Common myeloid progenitor, CD34-positive (primary cell): ENCODE data around the gene SERPINB1.
A peak's percentile ranks its signal among the peaks of the same experiment; 100 is the strongest.

Experiments used
- CTCF ChIA-PET: fragments of 350-600 bp; sonication (Branson Sonifier 250); formaldehyde crosslinking; loops from one replicate; lab custom pipeline; 2021; ENCODE audit warnings: antibody characterized with exemption; lab: Charles Lee
- POLR2A ChIA-PET: fragments of 350-600 bp; sonication (Branson Sonifier 250); formaldehyde crosslinking; loops from one replicate; lab custom pipeline; 2021; ENCODE audit warnings: antibody characterized with exemption; lab: Charles Lee
- DNase-seq, 3 donors: peaks; one replicate each; pipeline versions ENCODE4 v3.0.0 to v3.0.0-alpha.2; 2013
- H3K27ac ChIP-seq, 2 experiments: 1 replicate in 1 of 2; 2 replicates in 1 of 2; pipeline ENCODE4 v1.7.0; 2013; ENCODE audit warnings: inconsistent platforms in 2 of 2, low read length in 2 of 2, mild to moderate bottlenecking in 2 of 2, low read depth in 1 of 2, moderate library complexity in 1 of 2; ENCODE audit not compliant: severe bottlenecking in 2 of 2, insufficient read depth in 1 of 2, poor library complexity in 1 of 2
- H3K27me3 ChIP-seq, 5 experiments: replicated peaks in 2 of 5; 1 replicate in 3 of 5; 2 replicates in 2 of 5; pipeline versions ENCODE4 v1.6.1 to v1.7.0; 2013; ENCODE audit warnings: low read length in 4 of 5, mild to moderate bottlenecking in 2 of 5, moderate library complexity in 2 of 5, inconsistent platforms in 1 of 5; ENCODE audit not compliant: insufficient read depth in 5 of 5, control insufficient read depth in 4 of 5
- H3K36me3 ChIP-seq, 4 experiments: 1 replicate in 2 of 4; 2 replicates in 2 of 4; pipeline versions ENCODE4 v1.6.1 to v1.7.0; 2013; ENCODE audit warnings: low read length in 3 of 4, control low read depth in 1 of 4, mild to moderate bottlenecking in 1 of 4; ENCODE audit not compliant: control insufficient read depth in 4 of 4, insufficient read depth in 4 of 4
- H3K4me1 ChIP-seq, 4 experiments: 1 replicate in 3 of 4; 2 replicates in 1 of 4; pipeline versions ENCODE4 v1.6.1 to v1.7.1; 2013; ENCODE audit warnings: low read length in 3 of 4, mild to moderate bottlenecking in 3 of 4, control low read depth in 1 of 4, inconsistent platforms in 1 of 4, moderate library complexity in 1 of 4; ENCODE audit not compliant: control insufficient read depth in 4 of 4, insufficient read depth in 4 of 4; ENCODE audit errors: control extremely low read depth in 1 of 4
- H3K4me3 ChIP-seq, 7 experiments: 1 replicate in 4 of 7; 2 replicates in 3 of 7; pipeline versions ENCODE4 v1.5.1 to v1.7.0; 2013; ENCODE audit warnings: mild to moderate bottlenecking in 7 of 7, low read length in 6 of 7, moderate library complexity in 6 of 7, inconsistent platforms in 2 of 7, low read depth in 2 of 7, control low read depth in 1 of 7; ENCODE audit not compliant: insufficient read depth in 4 of 7, control insufficient read depth in 1 of 7; ENCODE audit errors: extremely low read depth in 1 of 7
- H3K9me3 ChIP-seq, 5 experiments: 1 replicate in 4 of 5; 2 replicates in 1 of 5; pipeline versions ENCODE4 v1.6.1 to v1.7.1; 2013; ENCODE audit warnings: low read length in 4 of 5, mild to moderate bottlenecking in 2 of 5, inconsistent platforms in 1 of 5, low read depth in 1 of 5, moderate library complexity in 1 of 5; ENCODE audit not compliant: control insufficient read depth in 4 of 5, insufficient read depth in 2 of 5; ENCODE audit errors: control extremely low read depth in 1 of 5
- WGBS: methylation state at CpG from one replicate; pipeline ENCODE4 v1.1.5; 2013; ENCODE audit not compliant: insufficient coverage; 5-methylcytosine and 5-hydroxymethylcytosine counted together

The SERPINB1 gene

GRCh38 chr6:2840749-2841061 is 958 bp downstream of the SERPINB1 start:
- 22% methylated on average over 3 of the region's 3 CpGs for WGBS
- ChIA-PET CTCF (interaction anchor here (0.9 to 13.9 kb wide), 25 partner anchors 9 to 1244 kb away, joined by 3 to 208 read pairs (median 4); partner anchors contain the start of gene WRNIP1), POLR2A (interaction anchor here (0.9 to 4.4 kb wide), 9 partner anchors 8 to 150 kb away, joined by 3 to 23 read pairs (median 13); no protein-coding TSS in a partner anchor)
- Histone ChIP-seq H3K27me3 (no peaks in the 10 kb centered on the region), H3K4me1 (peaks cover 45 to 65% (median 58%) of the 10 kb centered on the region in 4 experiments), H3K4me3 (peak overlapping the region; percentile 59 to 97 (median 93)), H3K27ac (peak overlapping the region; percentile 75 to 91), H3K36me3 (peaks cover 10 to 46% (median 35%) of the 10 kb centered on the region in 4 experiments), H3K9me3 (no peaks in the 10 kb centered on the region)
- DNase-seq = no peak

GRCh38 chr6:2839982-2840748 is 1.5 kb downstream of the SERPINB1 start:
- POLR2A ChIA-PET = interaction anchor here (0.9 to 4.4 kb wide), 9 partner anchors 7 to 150 kb away, joined by 3 to 20 read pairs (median 11); no protein-coding TSS in a partner anchor
- CTCF ChIA-PET = interaction anchor here (0.9 to 13.9 kb wide), 23 partner anchors 8 to 1244 kb away, joined by 3 to 208 read pairs (median 4); partner anchors contain the start of gene WRNIP1
- H3K27ac ChIP-seq = peak overlapping the region; percentile 75 to 91

GRCh38 chr6:2839195-2839981 is 2.3 kb downstream of the SERPINB1 start:
- Histone ChIP-seq H3K9me3 (no peaks in the 10 kb centered on the region), H3K4me3 (peak overlapping the region; percentile 37 to 97 (median 93)), H3K4me1 (peaks cover 46 to 71% (median 61%) of the 10 kb centered on the region in 4 experiments), H3K27ac (peak overlapping the region; percentile 28 to 91), H3K27me3 (no peaks in the 10 kb centered on the region), H3K36me3 (peaks cover 18 to 59% (median 44%) of the 10 kb centered on the region in 4 experiments)
- WGBS = 20% methylated on average over 1 of the region's 9 CpGs
- DNase-seq = peak in 2 of 3 donors; percentile 60 to 75
- ChIA-PET POLR2A (interaction anchor here (1.1 to 4.4 kb wide), 4 partner anchors 12 to 151 kb away, joined by 3 to 20 read pairs (median 6); no protein-coding TSS in a partner anchor), CTCF (interaction anchor here (0.8 to 13.9 kb wide), 16 partner anchors 8 to 1243 kb away, joined by 3 to 208 read pairs (median 6); no protein-coding TSS in a partner anchor)

More at GRCh38 chr6:2839982-2840748, 1.5 kb downstream of the SERPINB1 start:
- WGBS = 13% methylated on average over 10 of the region's 12 CpGs
- Histone ChIP-seq H3K4me3 (peak overlapping the region; percentile 59 to 97 (median 93)), H3K9me3 (no peaks in the 10 kb centered on the region), H3K27me3 (no peaks in the 10 kb centered on the region), H3K36me3 (peaks cover 13 to 51% (median 40%) of the 10 kb centered on the region in 4 experiments), H3K4me1 (peaks cover 46 to 70% (median 60%) of the 10 kb centered on the region in 4 experiments)
- no peak for DNase-seq

GRCh38 chr6:2838251-2838650 is 3.4 kb downstream of the SERPINB1 start:
- no peaks in the 10 kb centered on the region for H3K9me3 ChIP-seq
- H3K4me3 ChIP-seq = peak overlapping the region in 6 of 7 experiments; percentile 19 to 97 (median 92)
- ChIA-PET POLR2A (interaction anchor here (1.1 to 4.4 kb wide), 3 partner anchors 11 to 47 kb away, joined by 3 to 20 read pairs (median 9); no protein-coding TSS in a partner anchor), CTCF (interaction anchor here (1.3 to 13.9 kb wide), 7 partner anchors 13 to 93 kb away, joined by 3 to 208 read pairs (median 31); no protein-coding TSS in a partner anchor)
- no peaks in the 10 kb centered on the region for H3K27me3 ChIP-seq
- peak overlapping the region; percentile 28 to 91 for H3K27ac ChIP-seq
- no CpG with 5 or more reads among the region's 3 CpGs for WGBS
- peaks cover 46 to 78% (median 58%) of the 10 kb centered on the region in 4 experiments for H3K4me1 ChIP-seq
- peaks cover 24 to 70% (median 55%) of the 10 kb centered on the region in 4 experiments for H3K36me3 ChIP-seq
- no peak for DNase-seq

DNA sequence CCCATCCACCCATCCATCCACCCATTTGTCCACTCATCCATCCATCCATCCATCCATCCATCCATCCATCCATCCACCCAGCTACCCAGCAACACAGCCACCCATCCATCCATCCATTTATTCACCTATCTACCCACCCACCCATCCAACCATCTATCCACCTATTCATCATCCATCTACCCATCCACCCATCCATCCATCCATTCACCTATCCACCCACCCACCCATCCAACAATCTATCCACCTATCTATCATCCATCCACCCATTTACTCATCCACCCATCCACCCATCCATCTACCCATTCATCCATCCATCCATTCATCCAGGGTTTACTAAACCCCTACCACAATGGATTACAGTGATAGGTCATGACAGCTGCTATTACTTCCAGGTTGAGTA is 7.4 kb downstream of the SERPINB1 start:
- Histone ChIP-seq H3K36me3 (peaks cover 26 to 70% (median 50%) of the 10 kb centered on the region in 4 experiments), H3K9me3 (no peaks in the 10 kb centered on the region), H3K4me1 (peaks cover 19 to 58% (median 32%) of the 10 kb centered on the region in 4 experiments), H3K27me3 (no peaks in the 10 kb centered on the region), H3K4me3 (peak overlapping the region in 1 of 7 experiments; percentile 28), H3K27ac (no peak overlapping the region)
- DNase-seq = no peak
- ChIA-PET CTCF (interaction anchor here (1.0 to 2.5 kb wide), 7 partner anchors 10 to 140 kb away, joined by 3 to 17 read pairs (median 5); no protein-coding TSS in a partner anchor), POLR2A (interaction anchor here (0.9 to 1.8 kb wide), 3 partner anchors 9 to 43 kb away, joined by 4 to 6 read pairs (median 4); no protein-coding TSS in a partner anchor)

DNA sequence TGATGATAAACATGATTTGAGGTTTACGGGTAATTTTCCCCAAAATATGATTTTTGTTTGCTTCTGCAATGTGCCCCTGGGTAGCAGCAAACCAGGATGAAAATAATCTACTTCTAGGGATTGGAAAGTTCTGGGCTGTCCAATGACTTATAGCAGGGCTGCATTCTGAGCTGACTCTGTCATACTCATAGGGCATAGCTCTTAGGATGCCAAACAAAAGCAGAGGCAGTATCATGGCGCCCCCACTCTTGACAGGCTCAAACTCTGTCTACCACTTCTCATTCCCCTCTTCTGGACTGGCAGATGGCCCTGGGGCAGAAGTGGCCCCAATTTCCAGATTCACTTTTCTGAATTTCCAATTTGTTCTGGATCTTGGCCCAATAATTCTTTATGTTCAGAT is 10.3 kb downstream of the SERPINB1 start:
- H3K9me3 ChIP-seq = no peaks in the 10 kb centered on the region
- WGBS = 100% methylated on average over 1 of the region's 2 CpGs
- H3K27me3 ChIP-seq = no peaks in the 10 kb centered on the region
- POLR2A ChIA-PET = interaction anchor here (0.8 to 1.9 kb wide), 2 partner anchors 11 to 38 kb away, joined by 3 to 4 read pairs; partner anchors contain the start of gene SERPINB1
- H3K4me1 ChIP-seq = peaks cover 5 to 34% (median 11%) of the 10 kb centered on the region in 4 experiments
- peak overlapping the region in 1 of 2 experiments; percentile 15 for H3K27ac ChIP-seq
- H3K36me3 ChIP-seq = peaks cover 23 to 45% (median 33%) of the 10 kb centered on the region in 4 experiments
- CTCF ChIA-PET = interaction anchor here (0.8 to 2.3 kb wide), 4 partner anchors 9 to 93 kb away, joined by 3 to 11 read pairs (median 6); partner anchors contain the start of gene SERPINB1
- no peak overlapping the region for H3K4me3 ChIP-seq
- DNase-seq = no peak
